ENCODE data around the gene PEPD. TPM values are rescaled to one million over a fixed set of nuclear protein-coding genes. Genes with fewer than 3 reads are reported as not detected.

PEPD gene
- total RNA-seq, result 63.4 and 92.3 TPM in 2 replicates

DNA sequence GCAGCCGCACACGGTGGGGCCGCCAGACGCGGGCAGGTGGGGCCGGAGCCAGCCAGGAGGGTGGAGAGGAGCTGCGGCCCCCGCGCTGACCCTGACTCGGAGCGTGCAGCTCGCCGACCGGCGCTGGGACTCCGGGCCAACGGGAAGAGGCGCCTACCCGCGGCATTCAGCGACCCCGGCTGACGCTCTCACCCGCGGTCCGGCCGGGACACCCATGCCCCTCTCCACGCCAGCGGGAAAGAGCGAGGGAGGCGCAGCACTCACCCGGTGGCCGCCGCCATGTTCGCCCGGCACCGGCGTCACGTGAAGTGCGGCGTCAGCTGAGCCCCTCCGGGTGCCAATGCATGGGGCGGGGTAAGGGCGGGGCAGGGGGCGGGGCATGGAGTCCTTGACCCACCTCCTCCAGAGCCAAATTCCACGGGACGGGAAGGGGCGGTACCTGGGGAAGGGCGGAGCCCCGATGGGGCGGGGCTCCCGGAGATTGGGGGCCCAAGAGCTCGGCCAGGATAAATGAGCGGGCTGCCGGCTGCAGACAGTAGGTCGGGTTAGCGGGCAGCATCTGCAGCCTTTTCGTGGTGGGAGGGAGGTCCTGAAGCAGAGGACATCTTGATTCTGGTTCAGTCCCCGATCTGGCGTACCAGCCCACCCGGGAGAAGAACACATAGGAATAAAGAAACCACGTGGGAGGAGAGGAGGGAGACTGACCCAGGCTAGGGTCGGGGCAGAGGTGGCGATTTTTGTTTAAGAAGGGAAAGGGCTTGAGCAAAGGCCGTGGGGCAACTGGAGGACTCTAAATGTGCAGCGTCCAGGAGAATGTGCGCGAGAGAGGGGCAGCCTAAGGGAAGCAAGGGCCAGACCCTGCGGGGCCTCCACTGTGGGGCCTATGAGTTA, at the start of gene PEPD:
Gene PEPD (minus strand): TSS at position 312 of the 891 bp plus-strand sequence. CDS start 31 bp downstream, at position 281.

DNA sequence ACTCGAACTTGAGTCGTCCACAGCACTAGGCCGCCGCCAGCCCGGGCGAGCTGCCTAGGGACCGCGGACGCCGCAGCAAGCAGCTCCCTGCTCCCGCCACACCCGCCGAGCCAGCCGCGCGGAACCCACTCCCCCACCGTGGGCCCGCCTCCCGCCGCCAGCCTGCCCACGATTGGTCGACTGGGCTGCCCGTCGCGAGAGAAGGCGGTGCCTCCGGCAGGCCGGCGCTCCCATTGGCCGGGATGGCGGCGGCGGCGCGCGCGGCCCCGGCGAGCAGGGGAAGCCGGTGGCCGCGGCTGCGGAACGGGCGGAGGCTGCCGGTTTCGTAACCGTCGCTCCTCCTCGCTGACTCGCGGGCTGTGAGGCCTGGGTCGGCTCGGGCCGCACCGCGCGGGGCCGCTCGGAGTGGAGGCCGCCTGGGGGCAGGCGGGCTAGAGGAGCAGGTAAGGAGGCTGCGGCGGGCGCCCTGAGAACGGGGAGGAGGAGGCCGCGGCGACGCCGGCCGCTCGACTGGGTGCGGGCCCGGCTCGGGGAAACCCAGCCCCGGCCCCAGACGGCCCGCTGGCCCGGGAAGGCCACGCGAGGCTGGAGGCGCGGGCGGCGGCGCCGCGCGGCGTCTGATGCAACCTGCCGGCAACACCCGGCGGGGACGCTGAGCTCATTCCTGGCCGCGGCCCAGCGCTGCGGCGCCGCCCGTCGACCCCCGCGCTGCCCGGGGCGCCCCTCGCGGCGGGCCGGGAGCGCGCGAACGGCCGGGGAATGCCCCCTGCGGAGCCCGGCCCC, 147.9 kb downstream of the PEPD start, which contains the start of gene CEBPG:
Gene CEBPG (plus strand): TSS at position 257 of the 783 bp plus-strand sequence. CDS start 5,531 bp downstream, outside the sequence.

Other genes starting within 250 kb of the PEPD start
- 0.16 and 0.51 TPM in 2 replicates for gene CEBPA, start 219.3 kb downstream of the PEPD start, total RNA-seq
- gene CEBPG, start 148.1 kb downstream of the PEPD start, total RNA-seq, result 16.2 and 20.4 TPM in 2 replicates
- 0.16 TPM in 1 of 2 replicates, not detected in the other for gene CHST8, start 100.2 kb upstream of the PEPD start, total RNA-seq